ENCODE measurements around the gene NR3C1.
A peak's percentile ranks its signal among the peaks of the same experiment; 100 is the strongest.

NR3C1 gene

DNA sequence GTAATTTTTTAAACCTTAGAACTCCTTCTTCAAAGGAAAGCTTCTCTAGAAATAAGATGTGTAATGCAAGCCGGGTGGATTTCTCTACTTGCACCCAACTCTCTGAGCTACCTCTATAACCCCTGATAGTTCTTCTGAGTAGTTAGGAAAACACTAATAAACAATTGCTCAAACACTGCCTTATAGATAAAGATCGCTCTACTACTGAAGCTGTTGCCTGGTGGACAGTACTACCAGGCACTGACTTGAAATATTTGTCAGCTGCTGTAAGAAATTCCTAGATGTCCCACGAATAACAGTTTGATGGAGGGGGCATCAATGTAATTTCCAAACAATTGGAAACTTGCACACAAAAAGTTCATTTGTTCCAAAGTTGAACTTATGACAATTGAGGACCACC, 42.0 kb downstream of the NR3C1 start:
- Histone ChIP-seq H3K27me3 (ENCODE audit: insufficient read depth, poor library complexity, severe bottlenecking) (no peaks in the 10 kb centered on the region), H3K9me3 (ENCODE audit: severe bottlenecking) (no peaks in the 10 kb centered on the region), H3K4me3 (ENCODE audit: severe bottlenecking) (no peak overlapping the region), H3K4me1 (ENCODE audit: insufficient read depth, poor library complexity, severe bottlenecking) (no peaks in the 10 kb centered on the region), H3K36me3 (ENCODE audit: low read depth) (peaks cover 7% of the 10 kb centered on the region; the same call in 1 of the 2 replicates), H3K27ac (ENCODE audit: poor library complexity, severe bottlenecking) (no peak overlapping the region)
- no peak for ATAC-seq (ENCODE audit: low read depth)
- no peak for DNase-seq (ENCODE audit: low spot score)
- TF ChIP-seq, protein P1, sequence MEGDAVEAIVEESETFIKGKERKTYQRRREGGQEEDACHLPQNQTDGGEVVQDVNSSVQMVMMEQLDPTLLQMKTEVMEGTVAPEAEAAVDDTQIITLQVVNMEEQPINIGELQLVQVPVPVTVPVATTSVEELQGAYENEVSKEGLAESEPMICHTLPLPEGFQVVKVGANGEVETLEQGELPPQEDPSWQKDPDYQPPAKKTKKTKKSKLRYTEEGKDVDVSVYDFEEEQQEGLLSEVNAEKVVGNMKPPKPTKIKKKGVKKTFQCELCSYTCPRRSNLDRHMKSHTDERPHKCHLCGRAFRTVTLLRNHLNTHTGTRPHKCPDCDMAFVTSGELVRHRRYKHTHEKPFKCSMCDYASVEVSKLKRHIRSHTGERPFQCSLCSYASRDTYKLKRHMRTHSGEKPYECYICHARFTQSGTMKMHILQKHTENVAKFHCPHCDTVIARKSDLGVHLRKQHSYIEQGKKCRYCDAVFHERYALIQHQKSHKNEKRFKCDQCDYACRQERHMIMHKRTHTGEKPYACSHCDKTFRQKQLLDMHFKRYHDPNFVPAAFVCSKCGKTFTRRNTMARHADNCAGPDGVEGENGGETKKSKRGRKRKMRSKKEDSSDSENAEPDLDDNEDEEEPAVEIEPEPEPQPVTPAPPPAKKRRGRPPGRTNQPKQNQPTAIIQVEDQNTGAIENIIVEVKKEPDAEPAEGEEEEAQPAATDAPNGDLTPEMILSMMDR (IDR thresholded peaks at IDR 0.05; ENCODE audit: poor library complexity, severe bottlenecking): no peak

DNA sequence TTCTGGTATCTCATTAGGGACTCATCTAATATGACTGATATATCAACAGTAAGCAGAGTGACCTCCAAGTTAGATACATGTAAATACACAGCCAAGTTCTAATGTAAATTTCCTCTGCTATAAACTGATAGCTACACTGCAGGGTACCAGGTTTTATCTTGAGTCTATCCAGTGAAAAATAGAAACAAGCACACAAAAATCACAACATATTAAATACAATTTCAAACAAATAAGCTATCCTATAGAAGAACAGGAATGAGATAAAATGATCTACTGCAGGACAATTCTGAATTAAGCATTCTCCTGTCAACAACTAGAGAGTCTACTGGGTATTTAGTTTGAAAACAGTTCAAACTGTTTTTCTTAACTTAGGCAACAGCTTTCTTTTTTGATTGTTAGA, 42.7 kb downstream of the NR3C1 start:
- Histone ChIP-seq H3K36me3 (ENCODE audit: low read depth) (peaks cover 7% of the 10 kb centered on the region; the same call in 1 of the 2 replicates), H3K9me3 (ENCODE audit: severe bottlenecking) (no peaks in the 10 kb centered on the region), H3K4me3 (ENCODE audit: severe bottlenecking) (no peak overlapping the region), H3K27ac (ENCODE audit: poor library complexity, severe bottlenecking) (no peak overlapping the region), H3K4me1 (ENCODE audit: insufficient read depth, poor library complexity, severe bottlenecking) (peaks cover 6% of the 10 kb centered on the region), H3K27me3 (ENCODE audit: insufficient read depth, poor library complexity, severe bottlenecking) (no peaks in the 10 kb centered on the region)
- ATAC-seq (ENCODE audit: low read depth) (no peak), DNase-seq (ENCODE audit: low spot score) (no peak)
- TF ChIP-seq, protein P1 (IDR thresholded peaks at IDR 0.05; ENCODE audit: poor library complexity, severe bottlenecking): no peak

DNA sequence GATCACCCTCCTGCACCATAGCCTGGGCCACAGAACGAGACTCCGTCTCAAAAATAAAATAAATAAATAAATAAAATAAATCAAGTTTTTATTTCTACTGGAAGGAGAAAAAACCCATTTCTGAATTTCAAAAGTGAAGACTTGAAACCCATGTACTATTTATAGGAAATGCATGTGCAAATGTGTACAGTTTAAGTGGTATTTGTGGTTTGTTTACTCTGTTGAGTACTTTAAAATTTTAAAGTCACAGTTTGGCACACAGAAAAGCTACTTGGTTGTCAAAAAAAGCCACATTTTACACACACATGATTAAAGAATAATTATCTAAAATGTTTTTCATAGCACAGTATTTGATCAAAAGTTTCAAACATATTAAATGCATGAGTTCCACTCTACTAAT, 43.6 kb downstream of the NR3C1 start:
- ATAC-seq (ENCODE audit: low read depth) (no peak), DNase-seq (ENCODE audit: low spot score) (no peak)
- Histone ChIP-seq H3K4me1 (ENCODE audit: insufficient read depth, poor library complexity, severe bottlenecking) (peaks cover 14% of the 10 kb centered on the region), H3K4me3 (ENCODE audit: severe bottlenecking) (no peak overlapping the region), H3K9me3 (ENCODE audit: severe bottlenecking) (no peaks in the 10 kb centered on the region), H3K36me3 (ENCODE audit: low read depth) (peaks cover 1% of the 10 kb centered on the region; the same call in 1 of the 2 replicates), H3K27ac (ENCODE audit: poor library complexity, severe bottlenecking) (no peak overlapping the region), H3K27me3 (ENCODE audit: insufficient read depth, poor library complexity, severe bottlenecking) (no peaks in the 10 kb centered on the region)
- TF ChIP-seq, protein P1 (IDR thresholded peaks at IDR 0.05; ENCODE audit: poor library complexity, severe bottlenecking): no peak

DNA sequence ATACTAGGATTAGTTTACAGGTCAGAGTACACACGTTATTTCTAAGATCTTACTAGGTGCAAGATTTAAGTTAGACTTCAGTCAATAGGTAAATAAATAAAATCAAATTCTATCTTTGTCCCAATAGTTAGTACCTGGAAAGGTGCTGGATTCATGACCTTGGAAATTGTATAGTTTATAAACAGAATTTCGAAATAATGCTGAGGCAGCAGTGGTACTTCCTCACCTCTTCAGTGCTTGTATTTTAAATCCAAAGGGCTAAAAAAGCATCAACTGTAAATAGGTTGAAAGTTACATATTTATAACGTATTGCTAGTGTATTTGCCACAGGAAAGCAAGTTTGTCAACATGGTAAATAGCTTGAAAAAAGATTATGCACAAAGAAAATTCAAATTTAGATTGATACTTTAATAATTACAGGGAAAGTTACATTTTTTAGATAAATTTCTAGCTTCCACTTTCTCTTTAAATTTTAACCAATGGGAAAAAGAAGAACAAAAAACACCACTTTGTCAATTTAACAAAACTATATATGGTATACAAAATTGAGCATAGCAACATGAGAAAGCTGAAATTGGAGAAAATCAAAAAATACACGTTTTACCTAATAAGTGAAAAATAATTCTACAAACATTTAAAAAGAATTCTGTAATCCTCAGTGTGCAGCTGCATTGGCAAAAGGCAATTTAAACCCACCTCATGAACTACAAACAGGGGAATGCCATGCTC, 46.5 kb downstream of the NR3C1 start:
- DNase-seq (ENCODE audit: low spot score): no peak
- H3K27ac ChIP-seq (ENCODE audit: poor library complexity, severe bottlenecking): peak overlapping the region; percentile 7
- H3K36me3 ChIP-seq (ENCODE audit: low read depth): peaks cover 5% of the 10 kb centered on the region; the same call in 1 of the 2 replicates
- no peak overlapping the region for H3K4me3 ChIP-seq (ENCODE audit: severe bottlenecking)
- no peak for ATAC-seq (ENCODE audit: low read depth)
- peaks cover 14% of the 10 kb centered on the region for H3K4me1 ChIP-seq (ENCODE audit: insufficient read depth, poor library complexity, severe bottlenecking)
- no peaks in the 10 kb centered on the region for H3K27me3 ChIP-seq (ENCODE audit: insufficient read depth, poor library complexity, severe bottlenecking)
- TF ChIP-seq, protein P1 (IDR thresholded peaks at IDR 0.05; ENCODE audit: poor library complexity, severe bottlenecking): no peak
- no peaks in the 10 kb centered on the region for H3K9me3 ChIP-seq (ENCODE audit: severe bottlenecking)

DNA sequence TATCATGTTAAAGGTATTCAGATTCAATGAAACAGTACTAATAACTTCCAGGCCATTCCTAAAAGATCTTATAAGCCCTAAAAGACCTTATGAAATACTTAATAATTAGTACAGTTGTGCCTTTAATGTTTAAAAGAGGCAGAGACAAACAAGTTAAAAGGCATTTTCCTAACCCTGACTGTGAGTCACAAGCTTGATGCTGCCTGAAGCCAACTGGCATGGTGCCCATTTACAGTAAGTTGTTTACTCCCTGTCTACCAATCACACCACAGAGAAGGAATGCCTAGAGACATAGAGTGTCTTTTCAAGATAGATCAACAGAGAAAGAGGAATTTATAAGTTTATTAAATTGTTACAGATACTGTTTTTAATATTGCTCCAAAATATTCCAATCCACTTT, 47.8 kb downstream of the NR3C1 start:
- Histone ChIP-seq H3K27me3 (ENCODE audit: insufficient read depth, poor library complexity, severe bottlenecking) (no peaks in the 10 kb centered on the region), H3K4me1 (ENCODE audit: insufficient read depth, poor library complexity, severe bottlenecking) (peaks cover 27% of the 10 kb centered on the region), H3K9me3 (ENCODE audit: severe bottlenecking) (no peaks in the 10 kb centered on the region), H3K36me3 (ENCODE audit: low read depth) (peaks cover 5% of the 10 kb centered on the region; the same call in 1 of the 2 replicates), H3K4me3 (ENCODE audit: severe bottlenecking) (no peak overlapping the region), H3K27ac (ENCODE audit: poor library complexity, severe bottlenecking) (no peak overlapping the region)
- TF ChIP-seq, protein P1 (IDR thresholded peaks at IDR 0.05; ENCODE audit: poor library complexity, severe bottlenecking): no peak
- ATAC-seq (ENCODE audit: low read depth) (peak; percentile 95), DNase-seq (ENCODE audit: low spot score) (peak; percentile 91)
